ENCODE results near the gene SKAP1. TPM values are rescaled to one million over a fixed set of nuclear protein-coding genes. Genes with fewer than 3 reads are reported as not detected.

The SKAP1 gene
- total and polyA plus RNA-seq, 2 donors from 2014 or later, result 34.8 to 42.6 TPM

- Histone ChIP-seq H3K36me3 (ENCODE audit: control insufficient read depth in 2 of 3, insufficient read depth in 3 of 3, low read length in 3 of 3) (no peaks in the 10 kb centered on the region), H3K4me3 (ENCODE audit: low read length in 3 of 3) (no peak overlapping the region), H3K9ac (ENCODE audit: low read length in 3 of 3) (no peak overlapping the region), H3K4me1 (ENCODE audit: control insufficient read depth in 2 of 3, insufficient read depth in 2 of 3, low read depth in 1 of 3, low read length in 3 of 3) (no peaks in the 10 kb centered on the region), H3K27me3 (ENCODE audit: control insufficient read depth, insufficient read depth, low read length) (no peaks in the 10 kb centered on the region), H3K9me3 (ENCODE audit: control insufficient read depth in 2 of 3, insufficient read depth in 1 of 3, low read length in 3 of 3) (no peaks in the 10 kb centered on the region), H3K27ac (ENCODE audit: low read depth in 2 of 2, low read length in 2 of 2) (no peak overlapping the region)
- no peak for FAIRE-seq
- TF ChIP-seq CTCF (IDR thresholded peaks at IDR 0.05; ENCODE audit: borderline replicate concordance, extremely low read depth, insufficient read depth), result no peak
- intact Hi-C loops (cut with DNase I), result no loop called here
- no peak for DNase-seq
Observed at GRCh38 chr17:48278760-48279491, 151.1 kb downstream of the SKAP1 start.

GRCh38 chr17:48276776-48277175 lies 153.2 kb downstream of the SKAP1 start:
- FAIRE-seq (no peak), DNase-seq (no peak)
- intact Hi-C loops (cut with DNase I), result no loop called here
- Histone ChIP-seq H3K36me3 (ENCODE audit: control insufficient read depth in 2 of 3, insufficient read depth in 3 of 3, low read length in 3 of 3) (no peaks in the 10 kb centered on the region), H3K27ac (ENCODE audit: low read depth in 2 of 2, low read length in 2 of 2) (no peak overlapping the region), H3K9ac (ENCODE audit: low read length in 3 of 3) (no peak overlapping the region), H3K9me3 (ENCODE audit: control insufficient read depth in 2 of 3, insufficient read depth in 1 of 3, low read length in 3 of 3) (no peaks in the 10 kb centered on the region), H3K27me3 (ENCODE audit: control insufficient read depth, insufficient read depth, low read length) (no peaks in the 10 kb centered on the region), H3K4me1 (ENCODE audit: control insufficient read depth in 2 of 3, insufficient read depth in 2 of 3, low read depth in 1 of 3, low read length in 3 of 3) (no peaks in the 10 kb centered on the region), H3K4me3 (ENCODE audit: low read length in 3 of 3) (no peak overlapping the region)
- TF ChIP-seq CTCF (IDR thresholded peaks at IDR 0.05; ENCODE audit: borderline replicate concordance, extremely low read depth, insufficient read depth), result no peak

- no peak overlapping the region for H3K27ac ChIP-seq (ENCODE audit: low read depth in 2 of 2, low read length in 2 of 2)
- no peak overlapping the region for H3K9ac ChIP-seq (ENCODE audit: low read length in 3 of 3)
- FAIRE-seq (no peak), DNase-seq (no peak)
- TF ChIP-seq CTCF (IDR thresholded peaks at IDR 0.05; ENCODE audit: borderline replicate concordance, extremely low read depth, insufficient read depth), result no peak
- H3K9me3 ChIP-seq (ENCODE audit: control insufficient read depth in 2 of 3, insufficient read depth in 1 of 3, low read length in 3 of 3), result no peaks in the 10 kb centered on the region
- intact Hi-C loops (cut with DNase I), result no loop called here
- H3K27me3 ChIP-seq (ENCODE audit: control insufficient read depth, insufficient read depth, low read length), result no peaks in the 10 kb centered on the region
- H3K4me1 ChIP-seq (ENCODE audit: control insufficient read depth in 2 of 3, insufficient read depth in 2 of 3, low read depth in 1 of 3, low read length in 3 of 3), result no peaks in the 10 kb centered on the region
- no peaks in the 10 kb centered on the region for H3K36me3 ChIP-seq (ENCODE audit: control insufficient read depth in 2 of 3, insufficient read depth in 3 of 3, low read length in 3 of 3)
- H3K4me3 ChIP-seq (ENCODE audit: low read length in 3 of 3), result no peak overlapping the region
Observed at GRCh38 chr17:48270899-48271298, 159.1 kb downstream of the SKAP1 start.

- intact Hi-C loops (cut with DNase I), result no loop called here
- no peaks in the 10 kb centered on the region for H3K9me3 ChIP-seq (ENCODE audit: control insufficient read depth in 2 of 3, insufficient read depth in 1 of 3, low read length in 3 of 3)
- no peak overlapping the region for H3K27ac ChIP-seq (ENCODE audit: low read depth in 2 of 2, low read length in 2 of 2)
- no peak overlapping the region for H3K4me3 ChIP-seq (ENCODE audit: low read length in 3 of 3)
- no peak for DNase-seq
- no peaks in the 10 kb centered on the region for H3K4me1 ChIP-seq (ENCODE audit: control insufficient read depth in 2 of 3, insufficient read depth in 2 of 3, low read depth in 1 of 3, low read length in 3 of 3)
- H3K36me3 ChIP-seq (ENCODE audit: control insufficient read depth in 2 of 3, insufficient read depth in 3 of 3, low read length in 3 of 3), result no peaks in the 10 kb centered on the region
- TF ChIP-seq CTCF (IDR thresholded peaks at IDR 0.05; ENCODE audit: borderline replicate concordance, extremely low read depth, insufficient read depth), result no peak
- H3K9ac ChIP-seq (ENCODE audit: low read length in 3 of 3), result no peak overlapping the region
- no peak for FAIRE-seq
- H3K27me3 ChIP-seq (ENCODE audit: control insufficient read depth, insufficient read depth, low read length), result no peaks in the 10 kb centered on the region
Observed at GRCh38 chr17:48269209-48269608, 160.8 kb downstream of the SKAP1 start.

All from kidney (tissue), 14 donors.